Thyroid gland (tissue), 4 donors: ENCODE data around the gene CDK5RAP2. TPM values are rescaled to one million over a fixed set of nuclear protein-coding genes. Genes with fewer than 3 reads are reported as not detected.

ENCODE experiments used
- DNase-seq, 2 donors: peaks; one replicate each; pipeline ENCODE4 v3.0.0-alpha.2; 2019
- H3K27ac ChIP-seq, 3 donors: fragments of 200-600 bp; sonication (generic); 1 replicate in 2 of 3; 2 replicates in 1 of 3; pipeline ENCODE4 v1.5.1; 2016 to 2019; ENCODE audit warnings: mild to moderate bottlenecking in 1 of 3, moderate library complexity in 1 of 3
- H3K27me3 ChIP-seq: fragments of 200-600 bp; sonication (generic); one replicate; pipeline ENCODE4 v1.5.1; 2019
- H3K36me3 ChIP-seq, 2 donors: fragments of 200-600 bp; sonication (generic); one replicate each; pipeline ENCODE4 v1.5.1; 2016 to 2019
- H3K4me1 ChIP-seq, 2 donors: fragments of 200-600 bp; sonication (generic); one replicate each; pipeline ENCODE4 v1.5.1; 2017 to 2019
- H3K4me3 ChIP-seq, 3 donors: fragments of 200-600 bp; sonication (generic); replicated peaks in 1 of 3; 1 replicate in 2 of 3; 2 replicates in 1 of 3; pipeline ENCODE4 v1.5.1; 2016; ENCODE audit warnings: mild to moderate bottlenecking in 1 of 3
- H3K9me3 ChIP-seq: fragments of 200-600 bp; sonication (generic); one replicate; pipeline ENCODE4 v1.5.1; 2017
- CTCF ChIP-seq, 6 experiments: fragments of 200-600 bp in 3 of 6; fragments of 450-650 bp in 3 of 6; sonication (generic) in 3 of 6; IDR thresholded peaks; one replicate each; pipeline ENCODE4 v1.5.1; 2016 to 2019; ENCODE audit warnings: antibody characterized with exemption in 6 of 6, mild to moderate bottlenecking in 2 of 6, inconsistent platforms in 1 of 6, moderate library complexity in 1 of 6
- POLR2A ChIP-seq, 2 donors: fragments of 450-650 bp; IDR thresholded peaks; one replicate each; pipeline ENCODE4 v1.6.1; 2017; ENCODE audit warnings: antibody characterized with exemption in 2 of 2, mild to moderate bottlenecking in 2 of 2, moderate library complexity in 1 of 2
- WGBS, 2 donors: methylation state at CpG; one replicate each; pipeline ENCODE4 v1.1.5; 2017; 5-methylcytosine and 5-hydroxymethylcytosine counted together
- intact Hi-C: fragments of 100-400 bp; cut with DNase I; formaldehyde crosslinking; loops from one replicate; pipeline ENCODE4 v1.15.1; 2023
- total RNA-seq, 4 donors: library from RNA; depleted of rRNA; stranded (reverse); fragments of >200 nt; gene quantifications; one replicate each; pipeline ENCODE4 v1.2.3, GENCODE V29; 2016

The CDK5RAP2 gene
- total RNA-seq, 4 donors from 2014 or later, result 39.5 to 51.9 (median 46.9) TPM

GRCh38 chr9:120382453-120382852, 197.5 kb downstream of the CDK5RAP2 start:
- intact Hi-C loops, result no loop called here
- no peak overlapping the region for H3K4me3 ChIP-seq

GRCh38 chr9:120381839-120382238, 198.1 kb downstream of the CDK5RAP2 start:
- no peak for TF ChIP-seq POLR2A (IDR thresholded peaks at IDR 0.05)
- TF ChIP-seq CTCF (IDR thresholded peaks at IDR 0.05), result no peak
- peaks cover 11% of the 10 kb centered on the region in 2 donors for H3K4me1 ChIP-seq
- intact Hi-C loops, result no loop called here
- no peaks in the 10 kb centered on the region for H3K9me3 ChIP-seq
- DNase-seq, result no peak
- no peak overlapping the region for H3K4me3 ChIP-seq
- H3K36me3 ChIP-seq, result no peaks in the 10 kb centered on the region
- no peaks in the 10 kb centered on the region for H3K27me3 ChIP-seq
- H3K27ac ChIP-seq, result no peak overlapping the region
- 93 to 96% methylated on average over 10 of the region's 10 CpGs for WGBS, 2 donors

More at GRCh38 chr9:120382453-120382852, 197.5 kb downstream of the CDK5RAP2 start:
- H3K27ac ChIP-seq, result no peak overlapping the region
- 89 to 93% methylated on average over 7 of the region's 7 CpGs for WGBS, 2 donors
- H3K4me1 ChIP-seq, result peaks cover 11% of the 10 kb centered on the region in 2 donors
- no peak for DNase-seq
- TF ChIP-seq POLR2A (IDR thresholded peaks at IDR 0.05) (no peak), CTCF (IDR thresholded peaks at IDR 0.05) (no peak)
- no peaks in the 10 kb centered on the region for H3K36me3 ChIP-seq
- no peaks in the 10 kb centered on the region for H3K9me3 ChIP-seq
- H3K27me3 ChIP-seq, result no peaks in the 10 kb centered on the region

GRCh38 chr9:120379611-120380010, 200.4 kb downstream of the CDK5RAP2 start:
- H3K27ac ChIP-seq, result no peak overlapping the region
- peaks cover 7 to 11% of the 10 kb centered on the region in 2 donors for H3K4me1 ChIP-seq
- H3K36me3 ChIP-seq, result no peaks in the 10 kb centered on the region
- 94 to 100% methylated on average over 6 to 8 of the region's 8 CpGs for WGBS, 2 donors
- no peak overlapping the region for H3K4me3 ChIP-seq
- intact Hi-C loops, result no loop called here
- TF ChIP-seq CTCF (IDR thresholded peaks at IDR 0.05) (no peak), POLR2A (IDR thresholded peaks at IDR 0.05) (no peak)
- H3K9me3 ChIP-seq, result no peaks in the 10 kb centered on the region
- DNase-seq, result no peak
- H3K27me3 ChIP-seq, result no peaks in the 10 kb centered on the region

- intact Hi-C loops, result no loop called here
- Histone ChIP-seq H3K27ac (no peak overlapping the region), H3K27me3 (no peaks in the 10 kb centered on the region), H3K4me3 (no peak overlapping the region), H3K4me1 (peaks cover 3 to 4% of the 10 kb centered on the region in 2 donors), H3K36me3 (no peaks in the 10 kb centered on the region), H3K9me3 (no peaks in the 10 kb centered on the region)
- no peak for DNase-seq
- WGBS, 2 donors, result 88% methylated on average over 5 of the region's 5 CpGs
- no peak for TF ChIP-seq CTCF (IDR thresholded peaks at IDR 0.05)
- TF ChIP-seq POLR2A (IDR thresholded peaks at IDR 0.05), result no peak
These were observed 201.3 kb downstream of the CDK5RAP2 start for GRCh38 chr9:120378680-120379079.

- no peaks in the 10 kb centered on the region for H3K27me3 ChIP-seq
- no peaks in the 10 kb centered on the region for H3K4me1 ChIP-seq
- no peaks in the 10 kb centered on the region for H3K9me3 ChIP-seq
- TF ChIP-seq POLR2A (IDR thresholded peaks at IDR 0.05) (no peak), CTCF (IDR thresholded peaks at IDR 0.05) (no peak)
- H3K36me3 ChIP-seq, result no peaks in the 10 kb centered on the region
- no peak overlapping the region for H3K27ac ChIP-seq
- no peak for DNase-seq
- H3K4me3 ChIP-seq, result no peak overlapping the region
- intact Hi-C loops, result no loop called here
- 92 to 93% methylated on average over 23 of the region's 23 CpGs for WGBS, 2 donors
These were observed 202.5 kb downstream of the CDK5RAP2 start for GRCh38 chr9:120377268-120378159.
